HPDE6-E6E7 (cell line): Measurements from ENCODE around the gene WSCD1.

Experiments
- DNase-seq: peaks from one replicate; pipeline ENCODE4 v3.0.0; 2011; ENCODE audit warnings: missing footprints; ENCODE audit errors: extremely low spot score

Gene WSCD1

GRCh38 chr17:6160911-6161855, 91.0 kb downstream of the WSCD1 start:
- no peak for DNase-seq

- no peak for DNase-seq
These were observed 92.0 kb downstream of the WSCD1 start for GRCh38 chr17:6162216-6162615.

GRCh38 chr17:6162892-6163291, 92.7 kb downstream of the WSCD1 start:
- no peak for DNase-seq

GRCh38 chr17:6163612-6164333, 93.6 kb downstream of the WSCD1 start:
- DNase-seq: no peak

GRCh38 chr17:6164996-6165395, 94.8 kb downstream of the WSCD1 start:
- DNase-seq: no peak

- no peak for DNase-seq
These were observed 95.6 kb downstream of the WSCD1 start for GRCh38 chr17:6165806-6166205.

- DNase-seq: no peak
These were observed 96.5 kb downstream of the WSCD1 start for GRCh38 chr17:6166492-6167179.

GRCh38 chr17:6168296-6168695, 98.1 kb downstream of the WSCD1 start:
- DNase-seq: no peak

GRCh38 chr17:6170349-6170748, 100.2 kb downstream of the WSCD1 start:
- DNase-seq: no peak

GRCh38 chr17:6172642-6173330, 102.6 kb downstream of the WSCD1 start:
- no peak for DNase-seq

- no peak for DNase-seq
These were observed 103.5 kb downstream of the WSCD1 start for GRCh38 chr17:6173653-6174052.
